GM12875 (cell line): ENCODE measurements around the gene C2CD3.

ENCODE experiments used
- H3K4me3 ChIP-seq: one replicate; pipeline ENCODE4 v1.5.1; 2011; ENCODE audit warnings: low read depth, low read length, control low read depth
- CTCF ChIP-seq: IDR thresholded peaks from 2 replicates; pipeline ENCODE4 v1.5.1; 2011; ENCODE audit warnings: low read depth, mild to moderate bottlenecking, control low read depth, inconsistent platforms, low read length, moderate library complexity, borderline replicate concordance; ENCODE audit not compliant: insufficient read depth

C2CD3 gene

GRCh38 chr11:74007691-74008372, 163.0 kb downstream of the C2CD3 start:
- no peak for TF ChIP-seq CTCF
- no peak overlapping the region for H3K4me3 ChIP-seq

GRCh38 chr11:74006743-74007304, 164.0 kb downstream of the C2CD3 start:
- H3K4me3 ChIP-seq, result no peak overlapping the region
- TF ChIP-seq CTCF, result no peak

- TF ChIP-seq CTCF, result no peak
Observed at GRCh38 chr11:74005721-74006517, 164.9 kb downstream of the C2CD3 start.

GRCh38 chr11:74004759-74005615, 165.8 kb downstream of the C2CD3 start:
- TF ChIP-seq CTCF, result no peak
- no peak overlapping the region for H3K4me3 ChIP-seq

More at GRCh38 chr11:74005721-74006517, 164.9 kb downstream of the C2CD3 start:
- no peak overlapping the region for H3K4me3 ChIP-seq

- no peak overlapping the region for H3K4me3 ChIP-seq
- no peak for TF ChIP-seq CTCF
Observed at GRCh38 chr11:74004046-74004695, 166.6 kb downstream of the C2CD3 start.

- TF ChIP-seq CTCF, result no peak
- no peak overlapping the region for H3K4me3 ChIP-seq
Observed at GRCh38 chr11:74002832-74003231, 168.0 kb downstream of the C2CD3 start.
